Omental fat pad (tissue), 4 donors: ENCODE data around the gene NTN1. TPM values are rescaled to one million over a fixed set of nuclear protein-coding genes. Genes with fewer than 3 reads are reported as not detected.

Source experiments
- ATAC-seq: fragments of 150-250 bp; one replicate; pipeline ENCODE4 v1.9.1; 2016; ENCODE audit warnings: mild to moderate bottlenecking, moderate library complexity; ENCODE audit not compliant: low FRiP score
- DNase-seq: peaks from one replicate; pipeline ENCODE4 v3.0.0-alpha.2; 2019; ENCODE audit warnings: low spot score
- total RNA-seq, 4 donors: library from RNA; depleted of rRNA; stranded (reverse); fragments of >200 nt; gene quantifications; one replicate each; pipeline ENCODE4 v1.1.0, GENCODE V29; 2016
- TF ChIP-seq, protein P1 (sequence below), 3 donors: fragments of 450-650 bp; IDR thresholded peaks; one replicate each; pipeline ENCODE4 v1.5.1; 2016 to 2017; ENCODE audit warnings: antibody characterized with exemption in 3 of 3, mild to moderate bottlenecking in 3 of 3, moderate library complexity in 2 of 3

The NTN1 gene
- total RNA-seq, 4 donors from 2014 or later: 0.69 to 7.3 (median 2.5) TPM

DNA sequence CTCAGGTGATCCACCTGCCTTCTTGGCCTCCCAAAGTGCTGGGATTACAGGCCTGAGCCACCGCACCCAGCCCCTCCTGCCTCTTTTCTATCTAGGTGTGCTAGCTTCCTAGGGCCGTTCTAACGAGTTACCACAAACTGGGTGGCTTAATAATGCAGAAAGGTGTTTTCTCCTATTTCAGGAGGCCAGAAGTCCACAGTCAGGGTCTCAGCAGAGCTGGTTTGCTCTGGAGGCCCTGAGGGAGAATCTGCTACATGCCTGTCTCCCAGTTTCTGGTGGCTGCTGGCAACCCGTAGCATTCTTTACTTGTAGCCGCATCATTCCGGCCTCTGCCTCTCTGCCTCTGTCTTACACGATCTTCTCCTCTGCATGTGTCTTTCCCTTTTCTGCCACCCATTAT is 89.2 kb downstream of the NTN1 start:
- ATAC-seq (no peak), DNase-seq (no peak)
- TF ChIP-seq, protein P1, sequence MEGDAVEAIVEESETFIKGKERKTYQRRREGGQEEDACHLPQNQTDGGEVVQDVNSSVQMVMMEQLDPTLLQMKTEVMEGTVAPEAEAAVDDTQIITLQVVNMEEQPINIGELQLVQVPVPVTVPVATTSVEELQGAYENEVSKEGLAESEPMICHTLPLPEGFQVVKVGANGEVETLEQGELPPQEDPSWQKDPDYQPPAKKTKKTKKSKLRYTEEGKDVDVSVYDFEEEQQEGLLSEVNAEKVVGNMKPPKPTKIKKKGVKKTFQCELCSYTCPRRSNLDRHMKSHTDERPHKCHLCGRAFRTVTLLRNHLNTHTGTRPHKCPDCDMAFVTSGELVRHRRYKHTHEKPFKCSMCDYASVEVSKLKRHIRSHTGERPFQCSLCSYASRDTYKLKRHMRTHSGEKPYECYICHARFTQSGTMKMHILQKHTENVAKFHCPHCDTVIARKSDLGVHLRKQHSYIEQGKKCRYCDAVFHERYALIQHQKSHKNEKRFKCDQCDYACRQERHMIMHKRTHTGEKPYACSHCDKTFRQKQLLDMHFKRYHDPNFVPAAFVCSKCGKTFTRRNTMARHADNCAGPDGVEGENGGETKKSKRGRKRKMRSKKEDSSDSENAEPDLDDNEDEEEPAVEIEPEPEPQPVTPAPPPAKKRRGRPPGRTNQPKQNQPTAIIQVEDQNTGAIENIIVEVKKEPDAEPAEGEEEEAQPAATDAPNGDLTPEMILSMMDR (IDR thresholded peaks at IDR 0.05): no peak

DNA sequence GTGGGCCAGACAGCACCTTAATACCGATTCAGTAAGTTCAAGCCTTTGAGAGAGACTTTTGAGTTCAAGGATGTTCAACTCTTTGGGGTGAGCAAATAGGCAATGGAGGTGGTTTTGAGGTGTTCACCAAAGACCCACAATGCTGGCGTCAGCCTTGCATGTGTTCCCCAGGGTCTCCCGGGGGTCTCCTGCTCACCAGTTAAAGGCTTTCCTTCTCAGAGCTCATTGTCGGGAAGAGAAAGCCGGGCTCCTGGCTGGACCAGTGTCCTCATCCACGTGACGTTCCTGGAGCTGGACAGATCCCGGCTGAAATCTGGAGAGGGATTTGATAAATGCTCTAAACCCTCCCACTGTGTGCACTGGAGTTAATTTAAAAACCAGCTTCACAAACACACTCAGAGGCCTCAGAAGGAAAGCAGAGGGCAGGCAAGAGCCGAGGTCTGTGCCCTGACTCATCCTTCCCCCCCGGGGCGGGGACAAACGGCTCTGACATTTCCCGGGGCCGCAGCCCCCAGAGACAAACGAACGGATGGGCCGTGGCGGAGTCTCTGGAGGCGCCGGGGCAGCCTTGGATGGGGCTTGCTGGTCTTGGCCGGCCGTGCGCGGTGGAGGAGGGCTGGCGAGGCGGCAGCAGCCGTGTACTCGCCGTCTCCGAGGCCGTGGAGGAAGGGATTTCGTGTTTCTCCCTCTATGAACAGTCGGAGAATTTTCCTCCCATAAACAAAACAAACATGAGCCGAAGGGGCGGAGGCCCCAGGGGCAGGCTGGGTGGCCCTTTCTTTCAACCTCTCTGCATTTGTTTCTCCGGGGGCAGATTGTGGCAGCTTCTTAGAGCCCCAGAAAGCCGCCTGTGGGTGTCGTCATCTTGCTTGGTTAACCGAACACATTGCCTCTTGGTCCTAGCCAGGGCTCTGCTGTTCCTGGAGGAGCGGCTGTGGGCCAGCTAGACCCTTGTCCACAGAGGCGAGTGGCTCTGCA is 94.2 kb downstream of the NTN1 start:
- ATAC-seq (peak; percentile 92), DNase-seq (no peak)
- TF ChIP-seq, protein P1 (IDR thresholded peaks at IDR 0.05): no peak

DNA sequence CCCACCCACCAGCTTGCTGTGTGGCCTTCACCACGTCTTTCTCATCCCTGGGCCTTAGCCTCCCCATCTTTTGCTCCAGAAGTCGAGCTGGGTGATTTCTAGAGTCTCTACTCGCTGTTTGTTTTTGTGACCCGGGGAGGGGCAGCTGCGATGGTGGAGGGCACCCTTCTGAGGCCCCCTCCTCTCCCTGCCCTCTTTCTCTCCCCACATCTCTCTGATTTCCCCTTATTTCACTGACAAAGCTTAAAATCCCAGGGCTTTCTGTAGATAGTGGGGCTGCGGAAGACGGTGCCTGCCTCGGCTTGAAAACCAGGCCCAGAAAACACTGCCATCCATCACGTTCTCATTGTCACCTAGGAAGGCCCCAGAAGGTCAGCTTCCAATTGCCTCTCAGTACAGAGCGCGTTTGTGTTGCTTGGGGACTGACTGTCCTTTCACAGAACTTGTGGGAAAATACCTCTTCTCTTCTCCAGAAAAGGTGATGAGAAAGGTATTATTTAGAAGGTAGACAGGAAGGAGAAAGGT is 95.1 kb downstream of the NTN1 start:
- ATAC-seq (no peak), DNase-seq (no peak)
- TF ChIP-seq, protein P1 (IDR thresholded peaks at IDR 0.05): no peak

DNA sequence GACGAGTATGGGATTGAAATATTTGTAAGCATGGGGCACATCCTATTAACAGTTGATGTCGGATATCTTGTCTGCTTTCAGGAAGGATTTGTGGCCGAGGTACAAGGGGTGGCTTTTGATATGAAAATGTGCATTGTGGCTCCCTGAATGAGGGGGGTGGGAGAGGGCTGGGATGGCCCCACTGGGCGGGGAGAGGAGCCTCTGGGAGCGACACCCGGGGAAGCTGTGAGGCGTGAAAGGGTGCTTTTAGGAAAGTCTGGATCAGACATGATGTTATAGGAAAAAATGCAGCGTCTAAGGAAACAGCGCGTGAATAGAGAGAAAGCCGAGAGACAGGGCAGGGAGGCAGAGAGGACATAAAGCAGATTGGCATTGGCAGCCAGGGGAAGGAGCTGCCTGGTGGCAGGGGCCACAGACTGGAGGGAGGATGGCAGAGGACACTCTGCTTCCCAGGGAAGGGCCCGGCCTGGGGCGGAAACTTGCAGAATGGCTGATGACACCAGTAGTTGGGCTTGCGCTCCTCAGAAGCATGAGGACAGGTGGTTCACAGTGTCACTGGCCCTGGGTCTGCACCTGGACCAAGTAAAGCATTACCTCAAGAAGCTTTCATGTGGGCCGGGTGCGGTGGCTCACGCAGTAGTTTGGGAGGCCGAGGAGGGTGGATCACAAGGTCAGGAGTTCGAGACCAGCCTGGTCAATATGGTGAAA is 95.7 kb downstream of the NTN1 start:
- DNase-seq (no peak), ATAC-seq (no peak)
- TF ChIP-seq, protein P1 (IDR thresholded peaks at IDR 0.05): no peak

DNA sequence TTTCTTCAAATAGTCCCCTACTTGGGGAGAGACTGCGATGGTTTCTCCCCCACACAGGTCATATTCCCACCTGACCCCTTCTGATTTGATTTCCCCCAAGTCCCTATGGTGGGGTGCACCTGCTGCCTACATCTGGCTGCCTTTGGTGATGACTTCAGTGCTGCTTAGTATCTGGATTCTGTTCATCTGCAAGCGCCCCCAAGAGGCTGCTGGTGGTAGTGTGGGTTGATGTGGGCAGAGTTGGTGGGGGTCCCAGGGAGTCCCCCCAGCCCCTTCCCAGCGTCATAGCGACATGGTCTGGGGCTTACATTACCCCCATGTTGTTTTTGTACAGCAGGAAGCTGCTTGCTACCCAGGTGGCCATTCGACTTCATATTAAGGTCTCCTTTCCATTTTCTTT is 99.2 kb downstream of the NTN1 start:
- ATAC-seq (no peak), DNase-seq (no peak)
- TF ChIP-seq, protein P1 (IDR thresholded peaks at IDR 0.05): no peak

DNA sequence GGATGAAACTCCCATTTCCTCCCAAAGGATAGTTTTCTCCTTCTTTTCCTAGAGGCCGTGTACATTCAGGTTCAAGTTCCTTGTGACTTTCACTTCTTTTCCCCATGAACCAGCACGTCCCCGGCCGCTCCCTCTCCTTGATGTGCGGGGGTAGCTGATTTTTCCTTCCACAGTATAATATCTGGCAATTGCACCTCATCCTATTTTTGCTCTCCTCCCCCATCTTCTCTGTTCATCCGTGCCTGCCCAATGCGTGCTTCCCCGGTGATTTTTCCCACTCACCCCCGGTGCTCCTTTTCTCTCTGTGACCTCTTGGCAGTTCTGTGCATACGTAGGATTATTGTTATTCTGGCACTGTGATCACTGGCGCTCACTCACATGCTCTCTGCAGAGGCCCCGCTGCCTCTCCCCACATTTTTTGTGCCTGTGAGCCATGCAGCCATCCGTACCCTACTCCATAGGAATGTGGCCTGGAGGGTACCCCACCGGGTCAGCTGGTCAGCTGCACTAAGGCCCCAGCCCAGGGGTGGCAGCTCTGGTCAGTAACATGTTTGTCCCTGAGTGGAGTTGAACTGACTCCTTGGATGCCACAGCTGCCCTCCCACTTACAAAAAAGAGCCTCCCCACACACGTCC is 100.0 kb downstream of the NTN1 start:
- no peak for ATAC-seq
- TF ChIP-seq, protein P1 (IDR thresholded peaks at IDR 0.05): no peak
- no peak for DNase-seq
